GM23248 (cell line): ENCODE results near the gene CTSK.

Experiments used
- EZH2 ChIP-seq: fragments of 200-600 bp; sonication (generic); IDR thresholded peaks from 2 replicates; pipeline ENCODE4 v1.6.1; 2018; ENCODE audit warnings: antibody characterized with exemption, mild to moderate bottlenecking; ENCODE audit not compliant: insufficient read depth, poor library complexity, severe bottlenecking
- EZH2phosphoT487 ChIP-seq: fragments of 200-600 bp; sonication (generic); IDR thresholded peaks from 2 replicates; pipeline ENCODE4 v1.6.1; 2018; ENCODE audit warnings: antibody characterized with exemption, moderate library complexity, mild to moderate bottlenecking, low read depth; ENCODE audit not compliant: insufficient read depth

GRCh38 chr1:150788946-150789345, 19.1 kb downstream of the CTSK start:
- TF ChIP-seq EZH2phosphoT487 (no peak), EZH2 (no peak)
